GM18870 (cell line): ENCODE results near the gene WDR81.
"Not testable (repeated sequence)": the region's sequence is repeated elsewhere in the genome, so short reads cannot be mapped to it uniquely, and the experiment has no call there.

Experiments used
- ATAC-seq: cut with Tn5 transposase; IDR thresholded peaks from one replicate; pipeline ENCODE4 v1.9.1; 2021; ENCODE audit warnings: moderate library complexity; ENCODE audit not compliant: unreplicated experiment

WDR81 gene

GRCh38 chr17:1713160-1713877 lies 11.2 kb upstream of the WDR81 start:
- ATAC-seq, result no peak

- ATAC-seq, result no peak
Measured at GRCh38 chr17:1713878-1714426, 10.6 kb upstream of the WDR81 start.

GRCh38 chr17:1714427-1714979 lies 10.0 kb upstream of the WDR81 start:
- no peak for ATAC-seq

GRCh38 chr17:1714980-1715802 lies 9.3 kb upstream of the WDR81 start:
- no peak for ATAC-seq

GRCh38 chr17:1715803-1716075 lies 8.8 kb upstream of the WDR81 start:
- no peak for ATAC-seq

- ATAC-seq, result peak; percentile 76
Measured at GRCh38 chr17:1716076-1716911, 8.2 kb upstream of the WDR81 start.

GRCh38 chr17:1716912-1717695 lies 7.4 kb upstream of the WDR81 start:
- peak; percentile 37 for ATAC-seq

GRCh38 chr17:1718362-1719165 lies 5.9 kb upstream of the WDR81 start:
- no peak for ATAC-seq

GRCh38 chr17:1720856-1721386 lies 3.6 kb upstream of the WDR81 start:
- ATAC-seq, result no peak

- not testable (repeated sequence) for ATAC-seq
Measured at GRCh38 chr17:1722022-1722421, 2.5 kb upstream of the WDR81 start.

- no peak for ATAC-seq
Measured at GRCh38 chr17:1724869-1725641, 551 bp downstream of the WDR81 start.

GRCh38 chr17:1725642-1726511 lies 1.4 kb downstream of the WDR81 start:
- ATAC-seq, result no peak

GRCh38 chr17:1726626-1727257 lies 2.2 kb downstream of the WDR81 start:
- no peak for ATAC-seq

GRCh38 chr17:1727258-1727789 lies 2.8 kb downstream of the WDR81 start:
- no peak for ATAC-seq

- no peak for ATAC-seq
Measured at GRCh38 chr17:1727876-1728630, 3.5 kb downstream of the WDR81 start.

- no peak for ATAC-seq
Measured at GRCh38 chr17:1729966-1730325, 5.4 kb downstream of the WDR81 start.
